ENCODE data around the gene GRID1.

The GRID1 gene

GRCh38 chr10:86162036-86162435, 204.6 kb downstream of the GRID1 start:
- no peaks in the 10 kb centered on the region for H3K4me1 ChIP-seq (ENCODE audit: insufficient read depth, poor library complexity, severe bottlenecking)
- H3K27me3 ChIP-seq (ENCODE audit: insufficient read depth, poor library complexity, severe bottlenecking), result no peaks in the 10 kb centered on the region
- DNase-seq (ENCODE audit: low spot score) (no peak), ATAC-seq (ENCODE audit: low read depth) (no peak)
- H3K4me3 ChIP-seq (ENCODE audit: severe bottlenecking), result no peak overlapping the region
- H3K36me3 ChIP-seq (ENCODE audit: low read depth), result no peaks in the 10 kb centered on the region
- TF ChIP-seq, protein P1, sequence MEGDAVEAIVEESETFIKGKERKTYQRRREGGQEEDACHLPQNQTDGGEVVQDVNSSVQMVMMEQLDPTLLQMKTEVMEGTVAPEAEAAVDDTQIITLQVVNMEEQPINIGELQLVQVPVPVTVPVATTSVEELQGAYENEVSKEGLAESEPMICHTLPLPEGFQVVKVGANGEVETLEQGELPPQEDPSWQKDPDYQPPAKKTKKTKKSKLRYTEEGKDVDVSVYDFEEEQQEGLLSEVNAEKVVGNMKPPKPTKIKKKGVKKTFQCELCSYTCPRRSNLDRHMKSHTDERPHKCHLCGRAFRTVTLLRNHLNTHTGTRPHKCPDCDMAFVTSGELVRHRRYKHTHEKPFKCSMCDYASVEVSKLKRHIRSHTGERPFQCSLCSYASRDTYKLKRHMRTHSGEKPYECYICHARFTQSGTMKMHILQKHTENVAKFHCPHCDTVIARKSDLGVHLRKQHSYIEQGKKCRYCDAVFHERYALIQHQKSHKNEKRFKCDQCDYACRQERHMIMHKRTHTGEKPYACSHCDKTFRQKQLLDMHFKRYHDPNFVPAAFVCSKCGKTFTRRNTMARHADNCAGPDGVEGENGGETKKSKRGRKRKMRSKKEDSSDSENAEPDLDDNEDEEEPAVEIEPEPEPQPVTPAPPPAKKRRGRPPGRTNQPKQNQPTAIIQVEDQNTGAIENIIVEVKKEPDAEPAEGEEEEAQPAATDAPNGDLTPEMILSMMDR (IDR thresholded peaks at IDR 0.05; ENCODE audit: poor library complexity, severe bottlenecking), result no peak
- H3K9me3 ChIP-seq (ENCODE audit: severe bottlenecking), result no peaks in the 10 kb centered on the region
- no peak overlapping the region for H3K27ac ChIP-seq (ENCODE audit: poor library complexity, severe bottlenecking)

DNA sequence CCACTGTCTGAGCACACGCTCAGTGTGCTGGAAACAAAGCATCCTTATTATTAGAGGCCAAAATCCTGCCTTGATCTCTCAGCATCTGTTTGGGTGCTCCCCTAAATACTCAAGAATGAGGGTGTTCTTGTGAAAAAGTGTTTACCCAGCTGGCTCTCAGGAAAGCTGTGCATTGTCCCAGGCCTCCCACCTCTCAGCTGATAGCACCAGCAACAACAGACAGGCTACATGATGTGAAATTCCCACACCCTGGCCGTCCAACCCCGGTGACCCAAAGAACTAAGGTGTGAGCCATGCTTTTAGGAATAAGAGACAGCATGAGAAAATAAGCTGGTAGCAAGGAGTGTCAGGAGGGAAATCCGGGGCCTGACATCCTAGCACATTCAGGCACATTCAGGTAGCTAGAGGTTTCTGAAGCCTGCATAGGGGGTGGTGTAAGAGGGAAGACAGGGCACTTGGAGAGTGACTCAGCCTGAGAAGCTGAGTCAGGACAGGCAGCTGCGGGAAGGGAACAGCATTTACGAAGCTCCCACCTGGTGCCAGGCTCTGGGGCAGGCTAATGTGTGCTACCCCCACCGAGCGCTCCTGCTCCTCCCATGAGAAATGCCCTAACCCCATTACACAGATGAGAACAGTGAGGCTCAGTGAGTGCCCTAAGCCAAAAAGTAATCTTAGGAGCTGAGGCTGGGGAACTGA, 205.6 kb downstream of the GRID1 start:
- H3K4me1 ChIP-seq (ENCODE audit: insufficient read depth, poor library complexity, severe bottlenecking), result no peaks in the 10 kb centered on the region
- DNase-seq (ENCODE audit: low spot score), result no peak
- H3K27me3 ChIP-seq (ENCODE audit: insufficient read depth, poor library complexity, severe bottlenecking), result no peaks in the 10 kb centered on the region
- ATAC-seq (ENCODE audit: low read depth), result peak; percentile 77
- no peaks in the 10 kb centered on the region for H3K9me3 ChIP-seq (ENCODE audit: severe bottlenecking)
- H3K4me3 ChIP-seq (ENCODE audit: severe bottlenecking), result no peak overlapping the region
- H3K27ac ChIP-seq (ENCODE audit: poor library complexity, severe bottlenecking), result no peak overlapping the region
- TF ChIP-seq, protein P1 (IDR thresholded peaks at IDR 0.05; ENCODE audit: poor library complexity, severe bottlenecking), result no peak
- no peaks in the 10 kb centered on the region for H3K36me3 ChIP-seq (ENCODE audit: low read depth)

- no peak for DNase-seq (ENCODE audit: low spot score)
- no peak for ATAC-seq (ENCODE audit: low read depth)
- Histone ChIP-seq H3K4me3 (ENCODE audit: severe bottlenecking) (no peak overlapping the region), H3K36me3 (ENCODE audit: low read depth) (no peaks in the 10 kb centered on the region), H3K9me3 (ENCODE audit: severe bottlenecking) (no peaks in the 10 kb centered on the region), H3K27me3 (ENCODE audit: insufficient read depth, poor library complexity, severe bottlenecking) (no peaks in the 10 kb centered on the region), H3K27ac (ENCODE audit: poor library complexity, severe bottlenecking) (no peak overlapping the region), H3K4me1 (ENCODE audit: insufficient read depth, poor library complexity, severe bottlenecking) (no peaks in the 10 kb centered on the region)
- TF ChIP-seq, protein P1 (IDR thresholded peaks at IDR 0.05; ENCODE audit: poor library complexity, severe bottlenecking), result no peak
Measured at GRCh38 chr10:86159797-86160196, 206.8 kb downstream of the GRID1 start.

DNA sequence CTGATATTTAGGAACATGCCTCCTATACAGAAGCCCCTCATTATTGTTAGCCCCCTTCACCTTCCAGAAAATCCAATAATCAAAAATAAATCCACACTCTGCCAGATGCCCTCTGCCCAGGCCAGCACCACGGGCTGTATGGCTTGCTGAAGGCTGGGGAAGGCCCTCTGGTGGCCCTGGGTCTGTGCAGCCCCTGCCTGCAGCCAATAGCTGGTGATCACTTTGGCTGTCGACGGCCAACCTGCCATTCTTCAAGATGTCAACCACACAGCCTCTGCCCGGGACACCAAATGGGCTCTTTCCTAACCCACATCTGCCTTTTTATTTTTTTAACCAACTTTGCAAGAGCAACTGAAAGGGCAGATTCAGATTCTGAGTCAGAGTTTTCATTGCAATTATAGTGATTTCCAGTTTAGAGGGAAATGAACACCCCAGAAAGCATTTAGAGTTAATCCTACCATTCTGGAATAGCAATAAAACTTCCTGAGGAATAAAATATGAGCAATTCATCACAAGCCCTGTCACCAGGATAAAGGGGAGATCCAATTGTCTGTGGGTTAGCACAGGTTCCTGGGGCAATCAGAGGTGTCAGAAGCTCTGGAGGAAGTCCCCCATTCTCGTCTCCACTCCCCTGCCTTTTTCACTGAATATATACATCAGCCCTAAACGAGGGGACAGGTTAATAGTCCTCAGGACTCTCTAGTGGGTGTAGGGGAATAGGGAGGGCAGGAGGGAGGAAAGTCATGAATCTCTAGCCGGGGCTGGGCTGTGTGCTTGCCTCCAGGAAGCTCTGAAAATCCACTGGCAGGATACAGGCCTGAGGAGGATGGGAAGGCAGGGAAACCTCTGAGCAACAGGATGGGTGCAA, 211.3 kb downstream of the GRID1 start:
- no peaks in the 10 kb centered on the region for H3K36me3 ChIP-seq (ENCODE audit: low read depth)
- no peak overlapping the region for H3K27ac ChIP-seq (ENCODE audit: poor library complexity, severe bottlenecking)
- H3K4me3 ChIP-seq (ENCODE audit: severe bottlenecking), result no peak overlapping the region
- H3K27me3 ChIP-seq (ENCODE audit: insufficient read depth, poor library complexity, severe bottlenecking), result no peaks in the 10 kb centered on the region
- DNase-seq (ENCODE audit: low spot score) (no peak), ATAC-seq (ENCODE audit: low read depth) (no peak)
- H3K9me3 ChIP-seq (ENCODE audit: severe bottlenecking), result no peaks in the 10 kb centered on the region
- TF ChIP-seq, protein P1 (IDR thresholded peaks at IDR 0.05; ENCODE audit: poor library complexity, severe bottlenecking), result no peak
- H3K4me1 ChIP-seq (ENCODE audit: insufficient read depth, poor library complexity, severe bottlenecking), result no peaks in the 10 kb centered on the region
